ENCODE data around the gene NELL1.

DNA sequence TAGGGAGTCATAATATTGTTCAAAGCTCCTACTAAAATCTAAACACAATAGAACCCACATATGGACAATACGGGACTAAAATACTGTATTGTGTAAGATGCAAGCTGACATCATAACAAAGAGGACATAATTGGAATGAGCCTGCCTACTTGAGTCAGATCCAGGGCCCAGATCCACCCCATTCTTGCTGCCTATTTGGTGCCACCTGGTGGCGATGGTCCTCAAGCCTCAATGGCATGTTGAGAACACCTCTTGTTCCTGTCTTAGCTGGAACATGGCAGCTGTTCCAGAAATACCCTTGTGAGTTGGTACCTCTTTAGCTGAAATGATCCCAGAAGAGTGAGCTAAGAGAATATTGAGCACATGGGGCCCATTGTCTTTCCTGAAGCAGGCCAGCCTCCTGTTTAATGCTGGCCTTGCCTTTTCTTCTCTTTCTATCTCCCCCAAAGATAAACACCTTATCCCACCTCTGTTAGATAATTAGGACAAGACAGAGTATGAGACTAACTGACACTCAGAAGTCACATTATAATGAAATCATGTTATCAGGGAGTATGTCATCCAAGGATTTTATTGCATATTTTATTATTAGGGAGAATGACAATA is 842.6 kb downstream of the NELL1 start:
- TF ChIP-seq, protein P1, sequence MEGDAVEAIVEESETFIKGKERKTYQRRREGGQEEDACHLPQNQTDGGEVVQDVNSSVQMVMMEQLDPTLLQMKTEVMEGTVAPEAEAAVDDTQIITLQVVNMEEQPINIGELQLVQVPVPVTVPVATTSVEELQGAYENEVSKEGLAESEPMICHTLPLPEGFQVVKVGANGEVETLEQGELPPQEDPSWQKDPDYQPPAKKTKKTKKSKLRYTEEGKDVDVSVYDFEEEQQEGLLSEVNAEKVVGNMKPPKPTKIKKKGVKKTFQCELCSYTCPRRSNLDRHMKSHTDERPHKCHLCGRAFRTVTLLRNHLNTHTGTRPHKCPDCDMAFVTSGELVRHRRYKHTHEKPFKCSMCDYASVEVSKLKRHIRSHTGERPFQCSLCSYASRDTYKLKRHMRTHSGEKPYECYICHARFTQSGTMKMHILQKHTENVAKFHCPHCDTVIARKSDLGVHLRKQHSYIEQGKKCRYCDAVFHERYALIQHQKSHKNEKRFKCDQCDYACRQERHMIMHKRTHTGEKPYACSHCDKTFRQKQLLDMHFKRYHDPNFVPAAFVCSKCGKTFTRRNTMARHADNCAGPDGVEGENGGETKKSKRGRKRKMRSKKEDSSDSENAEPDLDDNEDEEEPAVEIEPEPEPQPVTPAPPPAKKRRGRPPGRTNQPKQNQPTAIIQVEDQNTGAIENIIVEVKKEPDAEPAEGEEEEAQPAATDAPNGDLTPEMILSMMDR (IDR thresholded peaks at IDR 0.05; ENCODE audit: borderline replicate concordance, extremely low read depth, low read length, poor library complexity, severe bottlenecking), result peak; percentile 79
- no peak for TF ChIP-seq EZH2 (IDR thresholded peaks at IDR 0.05; ENCODE audit: borderline replicate concordance, low read depth, low read length, severe bottlenecking)
